Measurements from ENCODE around the gene SKOR1.

DNA sequence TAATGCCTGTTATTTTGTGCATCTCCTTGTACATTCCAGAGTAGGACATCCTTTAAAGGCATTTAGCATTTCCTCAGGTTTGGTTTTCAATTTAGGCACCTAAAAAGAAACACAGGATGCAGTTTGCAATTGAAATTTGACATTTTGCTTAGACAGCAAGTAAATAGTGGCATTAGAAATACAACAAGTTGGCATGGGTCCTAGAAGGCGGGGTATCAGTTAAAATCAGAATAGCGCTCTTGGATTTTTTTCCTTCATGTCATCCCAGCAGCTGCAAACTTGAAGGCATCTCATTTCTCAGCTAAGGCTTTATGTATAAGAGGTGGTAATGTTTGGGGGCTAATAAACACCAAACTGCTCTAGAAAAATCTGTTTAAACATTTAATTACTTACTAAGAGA lies 47.5 kb upstream of the SKOR1 start:
- no peak for TF ChIP-seq CTCF (conservative IDR thresholded peaks at IDR 0.05; ENCODE audit: low read length)
- no peak for TF ChIP-seq EZH2phosphoT487 (IDR thresholded peaks at IDR 0.05; ENCODE audit: borderline replicate concordance, low read depth, low read length)

Data from OCI-LY7 (cell line).